Endodermal cell (in vitro differentiated cells): ENCODE results near the gene NCAM1. TPM values are rescaled to one million over a fixed set of nuclear protein-coding genes. Genes with fewer than 3 reads are reported as not detected.

ENCODE experiments used
- DNase-seq: peaks from one replicate; pipeline ENCODE4 v3.0.0-alpha.2; 2017
- H3K27ac ChIP-seq: 2 replicates; pipeline ENCODE4 v1.5.1; 2013; ENCODE audit warnings: mild to moderate bottlenecking, low read depth, low read length, moderate library complexity
- H3K27me3 ChIP-seq: 2 replicates; pipeline ENCODE4 v1.6.1; 2013; ENCODE audit warnings: mild to moderate bottlenecking, low read length, moderate library complexity; ENCODE audit not compliant: insufficient read depth, control insufficient read depth, poor library complexity, severe bottlenecking
- H3K36me3 ChIP-seq: 2 replicates; pipeline ENCODE4 v1.7.0; 2013; ENCODE audit warnings: mild to moderate bottlenecking, low read length, moderate library complexity; ENCODE audit not compliant: control insufficient read depth, insufficient read depth
- H3K4me1 ChIP-seq: one replicate; pipeline ENCODE4 v1.7.0; 2013; ENCODE audit warnings: low read length; ENCODE audit not compliant: control insufficient read depth, insufficient read depth
- H3K4me3 ChIP-seq: 2 replicates; pipeline ENCODE4 v1.5.1; 2013; ENCODE audit warnings: mild to moderate bottlenecking, low read length, moderate library complexity
- H3K9ac ChIP-seq: 2 replicates; pipeline ENCODE4 v1.6.1; 2013; ENCODE audit warnings: mild to moderate bottlenecking, low read length, moderate library complexity; ENCODE audit not compliant: poor library complexity, severe bottlenecking; ENCODE audit errors: extremely low read depth
- H3K9me3 ChIP-seq: 2 replicates; pipeline ENCODE4 v1.6.1; 2013; ENCODE audit warnings: mild to moderate bottlenecking, low read length, moderate library complexity; ENCODE audit not compliant: control insufficient read depth
- H3K27ac Mint-ChIP-seq: 2 replicates; pipeline ENCODE4 v1.8.0; 2020; ENCODE audit warnings: mixed read lengths
- H3K27me3 Mint-ChIP-seq: 2 replicates; pipeline ENCODE4 v1.8.0; 2021; ENCODE audit warnings: mild to moderate bottlenecking, mixed read lengths; ENCODE audit not compliant: insufficient read depth
- H3K36me3 Mint-ChIP-seq: 2 replicates; pipeline ENCODE4 v1.8.0; 2020; ENCODE audit warnings: low read depth, mixed read lengths
- H3K4me1 Mint-ChIP-seq: 2 replicates; pipeline ENCODE4 v1.8.0; 2020; ENCODE audit warnings: mixed read lengths
- H3K4me3 Mint-ChIP-seq: 2 replicates; pipeline ENCODE4 v1.8.0; 2020; ENCODE audit warnings: mild to moderate bottlenecking, moderate library complexity, mixed read lengths
- H3K9me3 Mint-ChIP-seq: 2 replicates; pipeline ENCODE4 v1.8.0; 2020; ENCODE audit warnings: mild to moderate bottlenecking, mixed read lengths
- WGBS, 2 experiments: methylation state at CpG; one replicate each; pipeline versions ENCODE4 v1.1.5 to v1.1.7; 2013; ENCODE audit warnings: missing lambda C conversion rate in 2 of 2, mixed read lengths in 1 of 2; ENCODE audit not compliant: insufficient coverage in 1 of 2, insufficient read length in 1 of 2; 5-methylcytosine and 5-hydroxymethylcytosine counted together
- total RNA-seq, 2 donors: library from RNA; stranded (reverse); fragmentation: NEBNext Ultra II Directional in 1 of 2; extraction: Animal tissue kit (Norgen Biotek cat#: 25700) in 1 of 2; gene quantifications; 2 replicates in 1 of 2; 3 replicates in 1 of 2; pipeline ENCODE4 v1.2.1, GENCODE V29; 2021
- TF ChIP-seq, protein P1 (sequence below): fragments of 200-600 bp; sonication (generic); conservative IDR thresholded peaks from 2 replicates; pipeline ENCODE4 v1.5.0; 2021; ENCODE audit warnings: antibody characterized with exemption, mild to moderate bottlenecking

Gene NCAM1
- total RNA-seq, 2 donors from 2014 or later: 1.6 to 2.9 TPM

GRCh38 chr11:113278481-113278880 lies 317.3 kb downstream of the NCAM1 start:
- H3K9me3 Mint-ChIP-seq: no peaks in the 10 kb centered on the region
- H3K4me1 ChIP-seq: peaks cover 10% of the 10 kb centered on the region
- no peak overlapping the region for H3K4me3 ChIP-seq
- peak; percentile 1 for DNase-seq
- no peak overlapping the region for H3K9ac ChIP-seq
- no peaks in the 10 kb centered on the region for H3K36me3 ChIP-seq
- H3K36me3 Mint-ChIP-seq: no peaks in the 10 kb centered on the region
- no peaks in the 10 kb centered on the region for H3K9me3 ChIP-seq
- H3K4me3 Mint-ChIP-seq: no peak overlapping the region
- WGBS, 2 experiments: 97 to 98% methylated on average over 9 of the region's 9 CpGs
- no peak overlapping the region for H3K27ac ChIP-seq
- H3K27me3 Mint-ChIP-seq: peaks cover 4% of the 10 kb centered on the region
- no peak overlapping the region for H3K27ac Mint-ChIP-seq
- TF ChIP-seq, protein P1, sequence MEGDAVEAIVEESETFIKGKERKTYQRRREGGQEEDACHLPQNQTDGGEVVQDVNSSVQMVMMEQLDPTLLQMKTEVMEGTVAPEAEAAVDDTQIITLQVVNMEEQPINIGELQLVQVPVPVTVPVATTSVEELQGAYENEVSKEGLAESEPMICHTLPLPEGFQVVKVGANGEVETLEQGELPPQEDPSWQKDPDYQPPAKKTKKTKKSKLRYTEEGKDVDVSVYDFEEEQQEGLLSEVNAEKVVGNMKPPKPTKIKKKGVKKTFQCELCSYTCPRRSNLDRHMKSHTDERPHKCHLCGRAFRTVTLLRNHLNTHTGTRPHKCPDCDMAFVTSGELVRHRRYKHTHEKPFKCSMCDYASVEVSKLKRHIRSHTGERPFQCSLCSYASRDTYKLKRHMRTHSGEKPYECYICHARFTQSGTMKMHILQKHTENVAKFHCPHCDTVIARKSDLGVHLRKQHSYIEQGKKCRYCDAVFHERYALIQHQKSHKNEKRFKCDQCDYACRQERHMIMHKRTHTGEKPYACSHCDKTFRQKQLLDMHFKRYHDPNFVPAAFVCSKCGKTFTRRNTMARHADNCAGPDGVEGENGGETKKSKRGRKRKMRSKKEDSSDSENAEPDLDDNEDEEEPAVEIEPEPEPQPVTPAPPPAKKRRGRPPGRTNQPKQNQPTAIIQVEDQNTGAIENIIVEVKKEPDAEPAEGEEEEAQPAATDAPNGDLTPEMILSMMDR: no peak
- peaks cover 13% of the 10 kb centered on the region for H3K27me3 ChIP-seq
- H3K4me1 Mint-ChIP-seq: peaks cover 8% of the 10 kb centered on the region

GRCh38 chr11:113278925-113279324 lies 317.7 kb downstream of the NCAM1 start:
- Histone ChIP-seq H3K36me3 (no peaks in the 10 kb centered on the region), H3K27me3 (peaks cover 18% of the 10 kb centered on the region), H3K27ac (no peak overlapping the region), H3K9me3 (no peaks in the 10 kb centered on the region), H3K4me3 (no peak overlapping the region), H3K9ac (no peak overlapping the region), H3K4me1 (peaks cover 5% of the 10 kb centered on the region)
- TF ChIP-seq, protein P1: no peak
- no peak overlapping the region for H3K4me3 Mint-ChIP-seq
- no peaks in the 10 kb centered on the region for H3K36me3 Mint-ChIP-seq
- no peaks in the 10 kb centered on the region for H3K9me3 Mint-ChIP-seq
- H3K27ac Mint-ChIP-seq: no peak overlapping the region
- H3K27me3 Mint-ChIP-seq: peaks cover 4% of the 10 kb centered on the region
- DNase-seq: peak; percentile 9
- 92 to 96% methylated on average over 4 of the region's 4 CpGs for WGBS, 2 experiments
- peaks cover 4% of the 10 kb centered on the region for H3K4me1 Mint-ChIP-seq

DNA sequence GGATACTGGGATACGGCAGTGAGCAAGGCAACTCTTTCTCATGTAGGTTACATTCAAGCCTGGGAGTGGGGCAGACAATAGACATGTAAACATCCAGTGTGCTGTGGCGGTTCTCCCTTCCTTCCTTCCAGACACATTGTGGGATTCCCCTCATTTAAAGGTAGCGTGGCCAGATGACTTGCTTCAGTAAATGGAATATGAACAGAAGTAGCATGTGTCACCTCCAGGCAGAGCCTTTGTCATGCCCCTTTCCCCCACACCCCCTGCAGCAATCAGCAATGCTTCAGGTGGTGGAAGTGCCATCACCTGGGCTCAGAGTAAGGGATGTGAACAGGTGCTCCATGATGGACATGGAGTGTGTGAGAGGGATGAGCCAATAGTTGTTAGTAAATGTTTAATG lies 318.4 kb downstream of the NCAM1 start:
- Mint-ChIP-seq H3K27ac (no peak overlapping the region), H3K36me3 (no peaks in the 10 kb centered on the region), H3K4me3 (no peak overlapping the region), H3K9me3 (no peaks in the 10 kb centered on the region), H3K27me3 (peaks cover 4% of the 10 kb centered on the region), H3K4me1 (no peaks in the 10 kb centered on the region)
- H3K9ac ChIP-seq: no peak overlapping the region
- no peaks in the 10 kb centered on the region for H3K9me3 ChIP-seq
- H3K27ac ChIP-seq: no peak overlapping the region
- no peaks in the 10 kb centered on the region for H3K36me3 ChIP-seq
- H3K4me1 ChIP-seq: no peaks in the 10 kb centered on the region
- TF ChIP-seq, protein P1: no peak
- peak; percentile 10 for DNase-seq
- peaks cover 23% of the 10 kb centered on the region for H3K27me3 ChIP-seq
- H3K4me3 ChIP-seq: no peak overlapping the region
- 83 to 86% methylated on average over 1 to 3 of the region's 3 CpGs for WGBS, 2 experiments
